Measurements from ENCODE around the gene AKAP6. TPM values are rescaled to one million over a fixed set of nuclear protein-coding genes. Genes with fewer than 3 reads are reported as not detected.
A peak's percentile ranks its signal among the peaks of the same experiment; 100 is the strongest.

The AKAP6 gene
- total and polyA plus RNA-seq, 2 of the 8 experiments (the other 6 are each of a cell fraction or from before 2014, with no cell fraction given): 0.09 to 0.89 TPM

DNA sequence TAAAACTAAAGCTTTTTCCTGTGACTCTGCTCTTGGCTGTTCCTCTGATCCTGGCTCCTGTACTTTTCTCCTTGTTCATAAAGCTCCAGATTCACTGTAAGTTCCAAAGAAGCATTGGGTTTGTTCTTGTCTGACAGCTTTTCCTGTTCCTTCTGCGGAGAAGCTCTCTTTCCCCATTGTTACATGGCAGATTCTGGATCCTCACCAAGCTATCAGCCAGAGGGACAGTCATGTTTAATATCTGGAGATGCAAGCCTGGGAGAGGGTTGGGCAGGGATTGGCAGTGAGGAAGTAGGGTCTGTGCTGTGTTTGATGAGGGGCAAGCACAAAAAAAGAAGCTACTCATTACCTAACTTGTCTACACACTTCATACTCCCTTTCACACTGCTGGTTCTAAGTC lies 107.9 kb downstream of the AKAP6 start:
- no peak overlapping the region for H3K4ac ChIP-seq (replicated peaks; ENCODE audit: insufficient read length, low read depth, low read length)
- no peak overlapping the region for H4K8ac ChIP-seq (ENCODE audit: extremely low read depth, insufficient read depth, low read length)
- TF ChIP-seq EP300 (IDR thresholded peaks at IDR 0.05; ENCODE audit: borderline replicate concordance in 1 of 2, low read depth in 2 of 2, low read length in 2 of 2) (no peak), JUND (IDR thresholded peaks at IDR 0.05; ENCODE audit: low read length) (no peak), CHD1 (IDR thresholded peaks at IDR 0.05; ENCODE audit: low read depth, low read length) (no peak), YY1 (IDR thresholded peaks at IDR 0.05; ENCODE audit: low read depth, low read length) (no peak), NRF1 (IDR thresholded peaks at IDR 0.05; ENCODE audit: low read depth, low read length) (no peak), CREB1 (IDR thresholded peaks at IDR 0.05) (no peak), SIRT6 (IDR thresholded peaks at IDR 0.05; ENCODE audit: low read length) (no peak), ZNF274 (IDR thresholded peaks at IDR 0.05; ENCODE audit: borderline replicate concordance, extremely low read depth, low read length) (no peak), EZH2 (IDR thresholded peaks at IDR 0.05; ENCODE audit: low read depth, low read length, severe bottlenecking) (no peak)
- CTCF ChIA-PET (ENCODE audit: partially characterized antibody): interaction anchor here (1.3 kb wide), 1 partner anchor 11 kb away, joined by 3 read pairs; no protein-coding TSS in a partner anchor
- no peaks in the 10 kb centered on the region for H3K23me2 ChIP-seq (ENCODE audit: low read depth, low read length)
- no peak for DNase-seq (ENCODE audit: low read depth in 1 of 2, low spot score in 2 of 2)
- no peak overlapping the region for H3K9ac ChIP-seq (replicated peaks in 1 of 4; ENCODE audit: extremely low read depth in 1 of 4, low read depth in 3 of 4, low read length in 3 of 4)
- H3K18ac ChIP-seq (ENCODE audit: extremely low read depth, low read length): no peak overlapping the region
- no peaks in the 10 kb centered on the region for H3K79me1 ChIP-seq (ENCODE audit: low read depth, low read length)
- H2BK12ac ChIP-seq (ENCODE audit: low read depth, low read length): no peak overlapping the region
- POLR2A ChIA-PET (ENCODE audit: partially characterized antibody): no interaction called here
- no peaks in the 10 kb centered on the region for H3K27me3 ChIP-seq (replicated peaks in 1 of 4; ENCODE audit: control insufficient read depth in 3 of 4, extremely low read depth in 1 of 4, insufficient read depth in 3 of 4, low read length in 3 of 4)
- no peaks in the 10 kb centered on the region for H3K9me3 ChIP-seq (ENCODE audit: insufficient read depth in 2 of 2, low read depth in 1 of 2, low read length in 1 of 2)
- H2BK5ac ChIP-seq (ENCODE audit: low read depth, low read length): no peak overlapping the region
- no peak overlapping the region for H3K23ac ChIP-seq (ENCODE audit: insufficient read length)
- H3K4me2 ChIP-seq (ENCODE audit: insufficient read depth in 1 of 2, low read depth in 2 of 2, low read length in 2 of 2): no peak overlapping the region
- WGBS, 2 experiments (ENCODE audit: extremely low coverage in 1 of 2, insufficient coverage in 1 of 2, insufficient read length in 1 of 2, insufficient replicate concordance in 2 of 2, low coverage in 1 of 2, low lambda C conversion rate in 2 of 2, missing lambda C conversion rate in 1 of 2): 100% methylated on average over 1 of the region's 1 CpG; no CpG with 5 or more reads in 1 of the 2 experiments
- 0 out of 2 replicates have a peak overlapping the region, but pooled peaks have one; percentile 28 for H2AFZ ChIP-seq (ENCODE audit: low read length)
- H3K4me1 ChIP-seq (replicated peaks in 1 of 4; ENCODE audit: control insufficient read depth in 3 of 4, insufficient read depth in 4 of 4, low read length in 3 of 4): no peaks in the 10 kb centered on the region
- H3K27ac ChIP-seq (ENCODE audit: low read depth, low read length): no peak overlapping the region
- H4K5ac ChIP-seq (ENCODE audit: insufficient read length, low read depth, low read length): no peak overlapping the region
- no peaks in the 10 kb centered on the region for H3K36me3 ChIP-seq (ENCODE audit: control insufficient read depth in 2 of 4, insufficient read depth in 4 of 4, low read length in 3 of 4)
- no peak for FAIRE-seq
- H4K91ac ChIP-seq (replicated peaks; ENCODE audit: insufficient read length, low read length): no peak overlapping the region
- H2BK20ac ChIP-seq (ENCODE audit: low read length): no peak overlapping the region
- no peaks in the 10 kb centered on the region for H3K79me2 ChIP-seq (ENCODE audit: control insufficient read depth in 1 of 2, insufficient read depth in 2 of 2, low read length in 2 of 2)
- H2BK15ac ChIP-seq (ENCODE audit: low read length): no peak overlapping the region
- no peak overlapping the region for H2BK120ac ChIP-seq (replicated peaks; ENCODE audit: low read depth, low read length)
- H3K4me3 ChIP-seq (ENCODE audit: extremely low read depth in 1 of 4, insufficient read depth in 2 of 4, low read depth in 3 of 4, low read length in 4 of 4): no peak overlapping the region
- H3K56ac ChIP-seq (replicated peaks; ENCODE audit: insufficient read length, low read depth, low read length): no peak overlapping the region
- no peak overlapping the region for H3K14ac ChIP-seq (ENCODE audit: insufficient read length)
- no peaks in the 10 kb centered on the region for H4K20me1 ChIP-seq (replicated peaks in 1 of 2; ENCODE audit: control insufficient read depth in 1 of 2, insufficient read depth in 2 of 2, low read length in 2 of 2)
- no peak overlapping the region for H2AK5ac ChIP-seq (ENCODE audit: low read depth, low read length)
